PC-3 (cell line): ENCODE data around the gene NRAP. TPM values are rescaled to one million over a fixed set of nuclear protein-coding genes. Genes with fewer than 3 reads are reported as not detected.

Experiments
- ATAC-seq: fragments of 200-7000 bp; cut with Tn5 transposase; 2 replicates; pipeline ENCODE4 v1.9.1; 2020; ENCODE audit warnings: mild to moderate bottlenecking, moderate library complexity
- BruUV-seq: library from RNA; stranded (reverse); fragments of 400-500 nt; replicated peaks from 2 replicates; lab custom pipeline; 2021; lab: Mats Ljungman, UMichigan
- CTCF ChIA-PET: fragments of 300-600 bp; sonication (Branson Sonifier 250); formaldehyde crosslinking; loops from one replicate; lab custom pipeline; 2022; ENCODE audit warnings: antibody characterized with exemption; lab: Charles Lee
- POLR2A ChIA-PET: fragments of 300-600 bp; sonication (Branson Sonifier 250); formaldehyde crosslinking; loops from one replicate; lab custom pipeline; 2022; ENCODE audit warnings: antibody characterized with exemption; ENCODE audit not compliant: unreplicated experiment; lab: Charles Lee
- DNase-seq: peaks from one replicate; pipeline ENCODE4 v3.0.0-alpha.2; 2015
- H2AFZ ChIP-seq: fragments of 300-600 bp; sonication (generic); 2 replicates; pipeline ENCODE4 v1.6.0; 2016; ENCODE audit warnings: antibody characterized with exemption, low read length
- H3F3A ChIP-seq: fragments of 300-600 bp; sonication (generic); one replicate; pipeline ENCODE4 v1.6.0; 2017; ENCODE audit warnings: antibody characterized with exemption, low read length, control low read depth, mild to moderate bottlenecking; ENCODE audit not compliant: unreplicated experiment
- H3K27ac ChIP-seq: fragments of 300-600 bp; sonication (generic); 2 replicates; pipeline ENCODE4 v1.5.1; 2016; ENCODE audit warnings: mild to moderate bottlenecking, low read length
- H3K27me3 ChIP-seq: fragments of 300-600 bp; sonication (generic); 2 replicates; pipeline ENCODE4 v1.6.1; 2016; ENCODE audit warnings: low read length, mixed read lengths
- H3K36me3 ChIP-seq: fragments of 300-600 bp; sonication (generic); 2 replicates; pipeline ENCODE4 v1.6.1; 2016; ENCODE audit warnings: low read depth, mixed run types, low read length, mixed read lengths
- H3K4me1 ChIP-seq: fragments of 300-600 bp; sonication (generic); 2 replicates; pipeline ENCODE4 v1.5.1; 2016; ENCODE audit warnings: low read length; ENCODE audit not compliant: insufficient read depth
- H3K4me2 ChIP-seq: fragments of 300-600 bp; sonication (generic); 2 replicates; pipeline ENCODE4 v1.6.0; 2016; ENCODE audit warnings: low read length
- H3K4me3 ChIP-seq: fragments of 300-600 bp; sonication (generic); 2 replicates; pipeline ENCODE4 v1.5.1; 2016; ENCODE audit warnings: mild to moderate bottlenecking, low read length, mixed read lengths
- H3K79me2 ChIP-seq: fragments of 300-600 bp; sonication (generic); 2 replicates; pipeline ENCODE4 v1.6.1; 2017; ENCODE audit warnings: low read length, mixed read lengths
- H3K9ac ChIP-seq: fragments of 300-600 bp; sonication (generic); 2 replicates; pipeline ENCODE4 v1.6.0; 2016; ENCODE audit warnings: mild to moderate bottlenecking, low read length
- H3K9me2 ChIP-seq: fragments of 300-600 bp; sonication (generic); replicated peaks from 2 replicates; pipeline ENCODE4 v1.6.1; 2016; ENCODE audit warnings: mixed run types, low read length, mixed read lengths
- H3K9me3 ChIP-seq: fragments of 300-600 bp; sonication (generic); 2 replicates; pipeline ENCODE4 v1.6.1; 2016; ENCODE audit warnings: low read length, mixed read lengths
- H4K20me1 ChIP-seq: fragments of 300-600 bp; sonication (generic); 2 replicates; pipeline ENCODE4 v1.6.1; 2016; ENCODE audit warnings: low read length, mixed read lengths
- CTCF ChIP-seq: fragments of 300-600 bp; sonication (generic); conservative IDR thresholded peaks from 2 replicates; pipeline ENCODE4 v1.5.1; 2017; ENCODE audit warnings: antibody characterized with exemption, low read depth, mild to moderate bottlenecking, low read length
- EZH2 ChIP-seq: fragments of 300-600 bp; sonication (generic); IDR thresholded peaks from one replicate; pipeline ENCODE4 v1.6.1; 2017; ENCODE audit warnings: antibody characterized with exemption, mild to moderate bottlenecking, low read length; ENCODE audit not compliant: unreplicated experiment
- EZH2phosphoT487 ChIP-seq: fragments of 300-600 bp; sonication (generic); IDR thresholded peaks from 2 replicates; pipeline ENCODE4 v1.6.1; 2018; ENCODE audit warnings: mild to moderate bottlenecking, antibody characterized with exemption, low read length, borderline replicate concordance
- intact Hi-C: fragments of 100-400 bp; cut with micrococcal nuclease; formaldehyde crosslinking; loops from 2 replicates; pipeline ENCODE4 v1.9.0; 2023
- total RNA-seq: library from RNA; depleted of rRNA; stranded (reverse); fragments of >200 nt; gene quantifications from 2 replicates; pipeline ENCODE4 v1.2.3, GENCODE V29; 2014

Gene NRAP
- total RNA-seq, 1 experiment from 2014 or later: not detected

- ATAC-seq (no peak), DNase-seq (no peak)
- Histone ChIP-seq H3K4me1 (no peaks in the 10 kb centered on the region; the same call in 1 of the 2 replicates), H3K4me2 (no peak within 1 kb of the TSS), H3F3A (no peaks in the 10 kb centered on the region), H3K4me3 (no peak within 1 kb of the TSS), H3K36me3 (no peaks in the 10 kb centered on the region), H2AFZ (no peak within 1 kb of the TSS), H3K27ac (no peak within 1 kb of the TSS), H3K9ac (no peak within 1 kb of the TSS), H3K27me3 (no peaks in the 10 kb centered on the region), H3K79me2 (no peaks in the 10 kb centered on the region), H4K20me1 (no peaks in the 10 kb centered on the region), H3K9me3 (no peaks in the 10 kb centered on the region), H3K9me2 (no peaks in the 10 kb centered on the region)
- TF ChIP-seq CTCF: no peak
- TF ChIP-seq EZH2phosphoT487: no peak
- no peak for TF ChIP-seq EZH2
- no TSS peak for BruUV-seq
- intact Hi-C loops: no loop called here
- ChIA-PET CTCF (no interaction called here), POLR2A (no interaction called here)
Observed at GRCh38 chr10:113552701-113553100, 111.1 kb downstream of the NRAP start, which contains the start of gene HABP2. Gene HABP2 (plus strand): TSS chr10:113553053. CDS start chr10:113553122, 69 bp downstream.

- H3K4me2 ChIP-seq: no peak overlapping the region
Observed at GRCh38 chr10:113552014-113552413, 111.8 kb downstream of the NRAP start.

GRCh38 chr10:113550365-113550764 is 113.5 kb downstream of the NRAP start:
- no peaks in the 10 kb centered on the region; the same call in 1 of the 2 replicates for H3K4me1 ChIP-seq
- no peak for TF ChIP-seq CTCF
- no peak for TF ChIP-seq EZH2phosphoT487
- TF ChIP-seq EZH2: no peak
- BruUV-seq: no TSS peak
- H4K20me1 ChIP-seq: no peaks in the 10 kb centered on the region
- no peak overlapping the region for H3K27ac ChIP-seq
- intact Hi-C loops: no loop called here
- no peaks in the 10 kb centered on the region for H3K27me3 ChIP-seq
- H3K4me2 ChIP-seq: no peak overlapping the region
- H2AFZ ChIP-seq: no peak overlapping the region
- no peak for ATAC-seq
- CTCF ChIA-PET: no interaction called here
- DNase-seq: peak; percentile 45
- no peaks in the 10 kb centered on the region for H3K9me2 ChIP-seq
- POLR2A ChIA-PET: no interaction called here
- no peaks in the 10 kb centered on the region for H3K36me3 ChIP-seq
- no peak overlapping the region for H3K9ac ChIP-seq
- no peaks in the 10 kb centered on the region for H3F3A ChIP-seq
- no peaks in the 10 kb centered on the region for H3K9me3 ChIP-seq
- no peak overlapping the region for H3K4me3 ChIP-seq
- no peaks in the 10 kb centered on the region for H3K79me2 ChIP-seq

More at GRCh38 chr10:113552014-113552413, 111.8 kb downstream of the NRAP start:
- BruUV-seq: no TSS peak
- Histone ChIP-seq H4K20me1 (no peaks in the 10 kb centered on the region), H3F3A (no peaks in the 10 kb centered on the region), H3K9me3 (no peaks in the 10 kb centered on the region), H3K4me3 (no peak overlapping the region), H3K27me3 (no peaks in the 10 kb centered on the region), H3K36me3 (no peaks in the 10 kb centered on the region), H3K4me1 (no peaks in the 10 kb centered on the region; the same call in 1 of the 2 replicates), H3K9ac (no peak overlapping the region), H2AFZ (no peak overlapping the region), H3K27ac (no peak overlapping the region), H3K9me2 (no peaks in the 10 kb centered on the region), H3K79me2 (no peaks in the 10 kb centered on the region)
- ChIA-PET CTCF (no interaction called here), POLR2A (no interaction called here)
- intact Hi-C loops: no loop called here
- ATAC-seq (no peak; the same call in none of the 2 replicates), DNase-seq (peak; percentile 64)
- TF ChIP-seq EZH2 (no peak), EZH2phosphoT487 (no peak)
